Naive thymus-derived CD4-positive, alpha-beta T cell (primary cell): ENCODE data around the gene CMIP. TPM values are rescaled to one million over a fixed set of nuclear protein-coding genes. Genes with fewer than 3 reads are reported as not detected.

Experiments used
- ATAC-seq: fragments of 150-1000 bp; cut with Tn5 transposase; 2 replicates; pipeline ENCODE4 v1.10.0; 2021; ENCODE audit warnings: mild to moderate bottlenecking, moderate library complexity
- CTCF ChIA-PET: fragments of 350-600 bp; sonication (Branson Sonifier 250); formaldehyde crosslinking; loops from one replicate; lab custom pipeline; 2021; ENCODE audit warnings: antibody characterized with exemption; lab: Charles Lee
- POLR2A ChIA-PET: fragments of 350-600 bp; sonication (Branson Sonifier 250); formaldehyde crosslinking; loops from one replicate; lab custom pipeline; 2021; ENCODE audit warnings: antibody characterized with exemption, inconsistent platforms; lab: Charles Lee
- DNase-seq, 9 donors: peaks; one replicate each; pipeline versions ENCODE4 v3.0.0 to v3.0.0-alpha.2; 2020 to 2022; ENCODE audit warnings: mixed read lengths in 1 of 9
- H3K27ac ChIP-seq: one replicate; pipeline ENCODE4 v1.7.0; 2013; ENCODE audit warnings: mild to moderate bottlenecking, low read depth, low read length, moderate library complexity
- H3K27me3 ChIP-seq, 2 donors: one replicate each; pipeline ENCODE4 v1.7.0; 2013; ENCODE audit warnings: low read length in 2 of 2, mild to moderate bottlenecking in 2 of 2, moderate library complexity in 2 of 2; ENCODE audit not compliant: control insufficient read depth in 2 of 2, insufficient read depth in 2 of 2
- H3K36me3 ChIP-seq, 3 experiments: 1 replicate in 2 of 3; 2 replicates in 1 of 3; pipeline ENCODE4 v1.7.0; 2013; ENCODE audit warnings: low read length in 3 of 3, mild to moderate bottlenecking in 3 of 3, moderate library complexity in 1 of 3; ENCODE audit not compliant: insufficient read depth in 3 of 3, control insufficient read depth in 2 of 3
- H3K4me1 ChIP-seq, 2 donors: one replicate each; pipeline ENCODE4 v1.7.0; 2013; ENCODE audit warnings: low read length in 2 of 2, mild to moderate bottlenecking in 2 of 2, moderate library complexity in 1 of 2; ENCODE audit not compliant: control insufficient read depth in 2 of 2, insufficient read depth in 2 of 2
- H3K4me3 ChIP-seq: 2 replicates; pipeline ENCODE4 v1.7.0; 2013; ENCODE audit warnings: mild to moderate bottlenecking, low read length
- H3K9me3 ChIP-seq, 3 experiments: 1 replicate in 2 of 3; 2 replicates in 1 of 3; pipeline ENCODE4 v1.7.0; 2013; ENCODE audit warnings: low read length in 3 of 3; ENCODE audit not compliant: control insufficient read depth in 2 of 3
- H3K27ac Mint-ChIP-seq, 9 donors: one replicate each; pipeline ENCODE4 v1.8.0; 2020 to 2022; ENCODE audit warnings: mixed read lengths in 9 of 9, mild to moderate bottlenecking in 8 of 9, moderate library complexity in 5 of 9, inconsistent platforms in 2 of 9
- H3K27me3 Mint-ChIP-seq, 5 donors: one replicate each; pipeline ENCODE4 v1.8.0; 2021 to 2022; ENCODE audit warnings: mixed read lengths in 5 of 5, mild to moderate bottlenecking in 1 of 5
- H3K36me3 Mint-ChIP-seq, 5 donors: one replicate each; pipeline ENCODE4 v1.8.0; 2020 to 2022; ENCODE audit warnings: mixed read lengths in 5 of 5, mild to moderate bottlenecking in 3 of 5, inconsistent platforms in 1 of 5
- H3K4me1 Mint-ChIP-seq, 7 donors: one replicate each; pipeline ENCODE4 v1.8.0; 2020 to 2022; ENCODE audit warnings: mixed read lengths in 7 of 7, mild to moderate bottlenecking in 3 of 7, inconsistent platforms in 1 of 7
- H3K4me3 Mint-ChIP-seq, 10 donors: one replicate each; pipeline ENCODE4 v1.8.0; 2020 to 2022; ENCODE audit warnings: mild to moderate bottlenecking in 10 of 10, mixed read lengths in 10 of 10, moderate library complexity in 6 of 10, inconsistent platforms in 2 of 10
- H3K9me3 Mint-ChIP-seq, 11 donors: one replicate each; pipeline ENCODE4 v1.8.0; 2020 to 2022; ENCODE audit warnings: mixed read lengths in 11 of 11, mild to moderate bottlenecking in 4 of 11, inconsistent platforms in 1 of 11, moderate library complexity in 1 of 11
- intact Hi-C, 2 donors: fragments of 100-400 bp; cut with micrococcal nuclease; formaldehyde crosslinking; loops; one replicate each; pipeline ENCODE4 v1.15.1; 2023
- polyA plus RNA-seq, 2 donors: library from polyadenylated mRNA; unstranded; fragments of 300-500 nt; fragmentation: Illumina TruSeq; gene quantifications; one replicate each; pipeline ENCODE4 v1.2.3, GENCODE V29; 2021
- total RNA-seq, 6 experiments: library from RNA in 5 of 6; stranded (reverse) in 5 of 6; gene quantifications; 1 replicate in 5 of 6; 2 replicates in 1 of 6; pipeline ENCODE4 v1.2.3 and lab custom pipeline; 2021 to 2026

The CMIP gene
- total and polyA plus RNA-seq, 7 experiments from 2014 or later = 0.66 to 75.4 (median 34.3) TPM

GRCh38 chr16:81610936-81611335 lies 166.3 kb downstream of the CMIP start:
- H3K27me3 ChIP-seq = no peaks in the 10 kb centered on the region
- no peak for DNase-seq
- H3K4me3 ChIP-seq = no peak overlapping the region
- peak overlapping the region in 1 of 9 donors; percentile 49 for H3K27ac Mint-ChIP-seq
- peaks cover 0 to 27% (median 3%) of the 10 kb centered on the region in 5 donors for H3K36me3 Mint-ChIP-seq
- peaks cover 6 to 8% of the 10 kb centered on the region in 2 donors for H3K4me1 ChIP-seq
- no peaks in the 10 kb centered on the region for H3K9me3 Mint-ChIP-seq
- H3K9me3 ChIP-seq = no peaks in the 10 kb centered on the region
- CTCF ChIA-PET = no interaction called here
- ATAC-seq = no peak
- H3K27me3 Mint-ChIP-seq = no peaks in the 10 kb centered on the region
- no peak overlapping the region for H3K4me3 Mint-ChIP-seq
- peaks cover 0 to 13% (median 6%) of the 10 kb centered on the region in 7 donors for H3K4me1 Mint-ChIP-seq
- peaks cover 0 to 46% (median 3%) of the 10 kb centered on the region in 3 experiments for H3K36me3 ChIP-seq
- intact Hi-C loops = no loop called here
- no peak overlapping the region for H3K27ac ChIP-seq
- POLR2A ChIA-PET = no interaction called here

GRCh38 chr16:81611721-81612120 lies 167.1 kb downstream of the CMIP start:
- POLR2A ChIA-PET = no interaction called here
- Histone ChIP-seq H3K4me3 (no peak overlapping the region), H3K9me3 (no peaks in the 10 kb centered on the region), H3K27ac (no peak overlapping the region), H3K27me3 (no peaks in the 10 kb centered on the region), H3K4me1 (peaks cover 13 to 16% of the 10 kb centered on the region in 2 donors), H3K36me3 (peaks cover 0 to 46% (median 3%) of the 10 kb centered on the region in 3 experiments)
- CTCF ChIA-PET = no interaction called here
- Mint-ChIP-seq H3K9me3 (no peaks in the 10 kb centered on the region), H3K27me3 (no peaks in the 10 kb centered on the region), H3K4me1 (peaks cover 0 to 16% (median 8%) of the 10 kb centered on the region in 7 donors), H3K27ac (peak overlapping the region in 4 of 9 donors; percentile 9 to 49 (median 39)), H3K36me3 (peaks cover 0 to 23% (median 1%) of the 10 kb centered on the region in 5 donors), H3K4me3 (no peak overlapping the region)
- DNase-seq (no peak), ATAC-seq (no peak)
- intact Hi-C loops = no loop called here

- peaks cover 0 to 19% (median 11%) of the 10 kb centered on the region in 7 donors for H3K4me1 Mint-ChIP-seq
- no peaks in the 10 kb centered on the region for H3K9me3 Mint-ChIP-seq
Observed at GRCh38 chr16:81612351-81613163, 167.9 kb downstream of the CMIP start.

GRCh38 chr16:81614171-81614570 lies 169.6 kb downstream of the CMIP start:
- Histone ChIP-seq H3K4me1 (peaks cover 22% of the 10 kb centered on the region in 2 donors), H3K36me3 (peaks cover 0 to 38% (median 0%) of the 10 kb centered on the region in 3 experiments), H3K9me3 (no peaks in the 10 kb centered on the region), H3K27ac (no peak overlapping the region), H3K4me3 (no peak overlapping the region), H3K27me3 (no peaks in the 10 kb centered on the region)
- CTCF ChIA-PET = no interaction called here
- H3K27ac Mint-ChIP-seq = no peak overlapping the region
- peaks cover 0 to 8% (median 4%) of the 10 kb centered on the region in 5 donors for H3K36me3 Mint-ChIP-seq
- no peaks in the 10 kb centered on the region for H3K27me3 Mint-ChIP-seq
- POLR2A ChIA-PET = no interaction called here
- ATAC-seq (no peak), DNase-seq (no peak)
- no peaks in the 10 kb centered on the region for H3K9me3 Mint-ChIP-seq
- no peak overlapping the region for H3K4me3 Mint-ChIP-seq
- intact Hi-C loops = no loop called here
- H3K4me1 Mint-ChIP-seq = peaks cover 0 to 17% (median 12%) of the 10 kb centered on the region in 7 donors

More at GRCh38 chr16:81612351-81613163, 167.9 kb downstream of the CMIP start:
- Histone ChIP-seq H3K9me3 (no peaks in the 10 kb centered on the region), H3K27ac (no peak overlapping the region), H3K36me3 (peaks cover 0 to 40% (median 3%) of the 10 kb centered on the region in 3 experiments), H3K4me1 (peaks cover 21 to 22% of the 10 kb centered on the region in 2 donors), H3K27me3 (no peaks in the 10 kb centered on the region), H3K4me3 (no peak overlapping the region)
- ATAC-seq (no peak), DNase-seq (no peak)
- ChIA-PET CTCF (no interaction called here), POLR2A (no interaction called here)
- Mint-ChIP-seq H3K36me3 (peaks cover 0 to 18% (median 0%) of the 10 kb centered on the region in 5 donors), H3K27me3 (no peaks in the 10 kb centered on the region), H3K4me3 (no peak overlapping the region), H3K27ac (no peak overlapping the region)
- intact Hi-C loops = no loop called here

GRCh38 chr16:81614654-81615359 lies 170.2 kb downstream of the CMIP start:
- ChIA-PET POLR2A (no interaction called here), CTCF (no interaction called here)
- Mint-ChIP-seq H3K27me3 (no peaks in the 10 kb centered on the region), H3K27ac (no peak overlapping the region), H3K36me3 (peaks cover 0 to 8% (median 0%) of the 10 kb centered on the region in 5 donors), H3K4me1 (peaks cover 0 to 12% (median 8%) of the 10 kb centered on the region in 7 donors), H3K9me3 (no peaks in the 10 kb centered on the region), H3K4me3 (no peak overlapping the region)
- no peak overlapping the region for H3K4me3 ChIP-seq
- H3K36me3 ChIP-seq = peaks cover 0 to 35% (median 0%) of the 10 kb centered on the region in 3 experiments
- no peak overlapping the region for H3K27ac ChIP-seq
- peaks cover 22% of the 10 kb centered on the region in 2 donors for H3K4me1 ChIP-seq
- DNase-seq = no peak
- no peak for ATAC-seq
- H3K9me3 ChIP-seq = no peaks in the 10 kb centered on the region
- H3K27me3 ChIP-seq = no peaks in the 10 kb centered on the region
- intact Hi-C loops = loop anchor here in 1 of 2 donors (5.0 kb wide), 1 partner anchor 168 kb away; no protein-coding TSS in a partner anchor

- no peak overlapping the region for H3K27ac Mint-ChIP-seq
- Histone ChIP-seq H3K9me3 (no peaks in the 10 kb centered on the region), H3K4me3 (no peak overlapping the region), H3K4me1 (peaks cover 22% of the 10 kb centered on the region in 2 donors), H3K27ac (no peak overlapping the region), H3K36me3 (peaks cover 0 to 29% (median 0%) of the 10 kb centered on the region in 3 experiments), H3K27me3 (no peaks in the 10 kb centered on the region)
- ATAC-seq (no peak), DNase-seq (no peak)
- H3K4me1 Mint-ChIP-seq = peaks cover 0 to 12% (median 10%) of the 10 kb centered on the region in 7 donors
- H3K27me3 Mint-ChIP-seq = no peaks in the 10 kb centered on the region
- intact Hi-C loops = loop anchor here in 1 of 2 donors (5.0 kb wide), 1 partner anchor 168 kb away; no protein-coding TSS in a partner anchor
- no peaks in the 10 kb centered on the region for H3K9me3 Mint-ChIP-seq
- ChIA-PET POLR2A (no interaction called here), CTCF (no interaction called here)
- H3K4me3 Mint-ChIP-seq = no peak overlapping the region
- peaks cover 0 to 8% (median 2%) of the 10 kb centered on the region in 5 donors for H3K36me3 Mint-ChIP-seq
Observed at GRCh38 chr16:81615411-81615810, 170.8 kb downstream of the CMIP start.
